OCI-LY7 (cell line): ENCODE data around the gene TRIM22.
"Not testable (repeated sequence)": the region's sequence is repeated elsewhere in the genome, so short reads cannot be mapped to it uniquely, and the experiment has no call there.

Experiments used
- CTCF ChIP-seq: fragments of 200-600 bp; sonication (generic); conservative IDR thresholded peaks from 2 replicates; pipeline ENCODE4 v1.5.1; 2014; ENCODE audit warnings: mild to moderate bottlenecking, antibody characterized with exemption, low read length, moderate library complexity, mixed read lengths
- EZH2phosphoT487 ChIP-seq: fragments of 200-600 bp; sonication (generic); IDR thresholded peaks from 2 replicates; pipeline ENCODE4 v1.6.1; 2018; ENCODE audit warnings: low read depth, borderline replicate concordance, mild to moderate bottlenecking, mixed run types, antibody characterized with exemption, low read length, moderate library complexity, mixed read lengths

GRCh38 chr11:5682890-5683441, 6.6 kb upstream of the TRIM22 start:
- not testable (repeated sequence) for TF ChIP-seq CTCF, EZH2phosphoT487
